SK-N-MC (cell line): Measurements from ENCODE around the gene PCSK4.

Experiments
- EZH2 ChIP-seq: fragments of 200-600 bp; sonication (generic); IDR thresholded peaks from one replicate; pipeline ENCODE4 v1.6.1; 2017; ENCODE audit warnings: antibody characterized with exemption
- FOXP2 ChIP-seq: optimal IDR thresholded peaks from 2 replicates; pipeline ENCODE3; 2011; ENCODE audit warnings: mild to moderate bottlenecking, moderate library complexity; ENCODE audit not compliant: insufficient read depth; ENCODE audit errors: extremely low read length, control extremely low read depth
- POLR2AphosphoS5 ChIP-seq: IDR thresholded peaks from 2 replicates; pipeline ENCODE4 v1.6.1; 2012; ENCODE audit warnings: mild to moderate bottlenecking, low read depth, low read length, borderline replicate concordance

- TF ChIP-seq EZH2 (no peak), POLR2AphosphoS5 (no peak), FOXP2 (no peak)
Observed at GRCh38 chr19:1440418-1440801, 49.7 kb downstream of the PCSK4 start.
